HCT116 (cell line): ENCODE data around the gene FLRT1. TPM values are rescaled to one million over a fixed set of nuclear protein-coding genes. Genes with fewer than 3 reads are reported as not detected.

Experiments
- ATAC-seq: fragments of 200-7000 bp; cut with Tn5 transposase; 2 replicates; pipeline ENCODE4 v1.9.1; 2020; ENCODE audit warnings: mild to moderate bottlenecking, moderate library complexity
- BruUV-seq: library from RNA; stranded (reverse); fragments of 400-500 nt; replicated peaks from 2 replicates; lab custom pipeline; 2021; lab: Mats Ljungman, UMichigan
- CTCF ChIA-PET: fragments of 300-600 bp; sonication (Branson Sonifier 250); formaldehyde crosslinking; loops from one replicate; lab custom pipeline; 2021; ENCODE audit warnings: antibody characterized with exemption; lab: Charles Lee
- POLR2A ChIA-PET: fragments of 300-600, 350-600 bp; sonication (Branson Sonifier 250); formaldehyde crosslinking; loops from one replicate; lab custom pipeline; 2021; ENCODE audit warnings: antibody characterized with exemption; lab: Charles Lee
- RAD21 ChIA-PET, 2 experiments: fragments of 300-600 bp; sonication (Branson Sonifier 250); formaldehyde crosslinking; loops; one replicate each; lab custom pipeline; 2023; ENCODE audit warnings: low total read pairs in 2 of 2; ENCODE audit not compliant: uncharacterized antibody in 2 of 2, unreplicated experiment in 2 of 2, low non-redundant PET in 1 of 2; lab: Charles Lee
- DNase-seq: peaks from one replicate; pipeline ENCODE4 v3.0.0-alpha.2; 2010; ENCODE audit warnings: low read depth, low spot score
- H2AFZ ChIP-seq: fragments of 200-600 bp; shearing (Covaris generic), sonication (generic); 2 replicates; pipeline ENCODE4 v1.6.1; 2017; ENCODE audit warnings: low read depth, mixed run types, mixed read lengths, antibody characterized with exemption, low read length; ENCODE audit not compliant: poor library complexity, severe bottlenecking
- H3K27ac ChIP-seq: 2 replicates; pipeline ENCODE4 v1.5.1; 2012; ENCODE audit warnings: low read depth, low read length
- H3K27me3 ChIP-seq: fragments of 200-600 bp; sonication (generic); 2 replicates; pipeline ENCODE4 v1.6.1; 2016; ENCODE audit warnings: mixed run types, low read length, mixed read lengths; ENCODE audit not compliant: insufficient read depth
- H3K36me3 ChIP-seq, 2 experiments: fragments of 200-500 bp in 1 of 2; fragments of 200-600 bp in 1 of 2; sonication (Bioruptor generic) in 1 of 2; sonication (generic) in 1 of 2; 2 replicates each; pipeline versions ENCODE4 v1.5.1 to v1.6.1; 2014 to 2016; ENCODE audit warnings: low read length in 2 of 2, inconsistent platforms in 1 of 2, mixed read lengths in 1 of 2, mixed run types in 1 of 2; ENCODE audit not compliant: insufficient read depth in 2 of 2, control insufficient read depth in 1 of 2
- H3K4me1 ChIP-seq, 2 experiments: fragments of 200-600 bp in 1 of 2; sonication (generic) in 1 of 2; 2 replicates each; pipeline versions ENCODE4 v1.5.1 to v1.6.1; 2012 to 2017; ENCODE audit warnings: low read length in 2 of 2, inconsistent platforms in 1 of 2, mild to moderate bottlenecking in 1 of 2, mixed read lengths in 1 of 2, mixed run types in 1 of 2, moderate library complexity in 1 of 2; ENCODE audit not compliant: insufficient read depth in 2 of 2, control insufficient read depth in 1 of 2
- H3K4me2 ChIP-seq: fragments of 200-600 bp; sonication (generic); 2 replicates; pipeline ENCODE4 v1.6.1; 2017; ENCODE audit warnings: mixed run types, low read length, mixed read lengths
- H3K4me3 ChIP-seq, 2 experiments: fragments of 200-600 bp in 1 of 2; sonication (generic) in 1 of 2; replicated peaks in 1 of 2; 2 replicates each; pipeline ENCODE4 v1.5.1; 2011 to 2016; ENCODE audit warnings: low read length in 2 of 2, control low read depth in 1 of 2, low read depth in 1 of 2, mild to moderate bottlenecking in 1 of 2, mixed read lengths in 1 of 2, mixed run types in 1 of 2
- H3K79me2 ChIP-seq: fragments of 200-600 bp; sonication (generic); 2 replicates; pipeline ENCODE4 v1.6.1; 2017; ENCODE audit warnings: mild to moderate bottlenecking, mixed run types, low read length, moderate library complexity, mixed read lengths; ENCODE audit not compliant: insufficient read depth
- H3K9ac ChIP-seq: fragments of 200-600 bp; sonication (generic); 2 replicates; pipeline ENCODE4 v1.6.1; 2016; ENCODE audit warnings: low read length, mixed read lengths
- H3K9me2 ChIP-seq: fragments of 200-600 bp; sonication (generic), shearing (Covaris generic); 2 replicates; pipeline ENCODE4 v1.6.1; 2017; ENCODE audit warnings: mixed run types, mild to moderate bottlenecking, moderate library complexity; ENCODE audit not compliant: insufficient read depth
- H3K9me3 ChIP-seq, 2 experiments: fragments of 200-500 bp in 1 of 2; fragments of 200-600 bp in 1 of 2; sonication (Bioruptor generic) in 1 of 2; sonication (generic) in 1 of 2; 2 replicates each; pipeline ENCODE4 v1.6.1; 2014 to 2017; ENCODE audit warnings: low read length in 2 of 2, mixed read lengths in 2 of 2, inconsistent platforms in 1 of 2, low read depth in 1 of 2, mild to moderate bottlenecking in 1 of 2, mixed run types in 1 of 2, moderate library complexity in 1 of 2; ENCODE audit not compliant: control insufficient read depth in 1 of 2, insufficient read depth in 1 of 2
- H4K20me1 ChIP-seq: fragments of 200-600 bp; sonication (generic), shearing (Covaris generic); 2 replicates; pipeline ENCODE4 v1.6.1; 2017; ENCODE audit warnings: mixed run types, mild to moderate bottlenecking, moderate library complexity; ENCODE audit not compliant: insufficient read depth
- FOSL1 ChIP-seq: IDR thresholded peaks from 2 replicates; pipeline ENCODE4 v1.6.1; 2012; ENCODE audit warnings: low read depth
- RAD21 ChIP-seq: IDR thresholded peaks from 2 replicates; pipeline ENCODE4 v1.6.1; 2012; ENCODE audit warnings: low read depth, mild to moderate bottlenecking
- SP1 ChIP-seq: IDR thresholded peaks from 2 replicates; pipeline ENCODE4 v1.6.1; 2012; ENCODE audit warnings: low read depth
- TCF7L2 ChIP-seq: IDR thresholded peaks from 2 replicates; pipeline ENCODE4 v1.7.0; 2011; ENCODE audit warnings: borderline replicate concordance, inconsistent platforms; ENCODE audit not compliant: insufficient read depth, insufficient read length; ENCODE audit errors: extremely low read depth
- YY1 ChIP-seq: IDR thresholded peaks from 2 replicates; pipeline ENCODE4 v1.6.1; 2011; ENCODE audit warnings: low read length, low read depth, moderate library complexity, mild to moderate bottlenecking; ENCODE audit not compliant: insufficient replicate concordance; ENCODE audit errors: extremely low read depth
- ZBTB33 ChIP-seq: IDR thresholded peaks from 2 replicates; pipeline ENCODE4 v1.6.1; 2011; ENCODE audit warnings: mild to moderate bottlenecking, low read length, moderate library complexity; ENCODE audit not compliant: insufficient replicate concordance; ENCODE audit errors: extremely low read depth
- ZNF274 ChIP-seq: fragments of 200-500 bp; sonication (Bioruptor generic); IDR thresholded peaks from 2 replicates; pipeline ENCODE4 v1.6.1; 2014; ENCODE audit warnings: mild to moderate bottlenecking, low read depth, low read length, inconsistent platforms
- intact Hi-C: fragments of 100-400 bp; cut with micrococcal nuclease; formaldehyde crosslinking; loops from 2 replicates; pipeline ENCODE4 v1.10.0; 2022
- total RNA-seq: library from RNA; stranded (reverse); gene quantifications from one replicate; pipeline ENCODE4 v1.2.1, GENCODE V29; 2021; ENCODE audit not compliant: unreplicated experiment

FLRT1 gene
- total RNA-seq, 1 experiment from 2014 or later = 0.15 TPM

- H4K20me1 ChIP-seq = no peaks in the 10 kb centered on the region
- ATAC-seq (no peak), DNase-seq (no peak)
- no peaks in the 10 kb centered on the region for H3K27me3 ChIP-seq
- TF ChIP-seq TCF7L2 (no peak), FOSL1 (no peak), ZBTB33 (no peak), RAD21 (no peak), SP1 (no peak), YY1 (no peak)
- H3K9me2 ChIP-seq = no peaks in the 10 kb centered on the region
- no peaks in the 10 kb centered on the region for H3K79me2 ChIP-seq
- ChIA-PET POLR2A (no interaction called here), RAD21 (no interaction called here), CTCF (no interaction called here)
- H3K4me1 ChIP-seq = peaks cover 0 to 3% of the 10 kb centered on the region in 2 experiments; a peak in 1 of 4 replicates
- H3K9ac ChIP-seq = no peak overlapping the region
- BruUV-seq = no TSS peak
- no peaks in the 10 kb centered on the region for H3K36me3 ChIP-seq
- H3K9me3 ChIP-seq = no peaks in the 10 kb centered on the region
- H3K27ac ChIP-seq = no peak overlapping the region
- H3K4me2 ChIP-seq = no peak overlapping the region
- H3K4me3 ChIP-seq = no peak overlapping the region
- H2AFZ ChIP-seq = no peak overlapping the region
- intact Hi-C loops = no loop called here
Observed at GRCh38 chr11:64078284-64078683, 42.6 kb downstream of the FLRT1 start.

DNA sequence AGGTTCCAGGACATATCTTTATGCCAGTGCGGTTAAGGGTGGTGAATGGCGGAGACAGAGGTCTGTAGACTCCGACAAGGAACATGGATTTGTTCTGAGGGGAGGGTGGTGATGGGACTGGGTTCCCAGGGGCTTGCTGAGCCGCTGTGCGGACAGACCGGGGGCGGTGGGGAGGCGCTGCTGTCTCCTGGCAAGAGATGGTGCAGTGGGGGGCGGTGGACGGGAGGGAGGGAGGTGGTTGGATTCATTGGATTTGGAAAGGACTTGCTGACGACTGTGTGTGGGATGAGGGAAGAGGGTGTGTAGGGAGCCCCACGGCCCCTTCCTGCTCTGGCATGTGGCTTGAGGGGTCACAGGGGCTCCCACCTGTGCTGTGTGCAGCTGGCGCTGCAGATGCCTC lies 43.2 kb downstream of the FLRT1 start:
- H3K9me2 ChIP-seq = no peaks in the 10 kb centered on the region
- H3K4me2 ChIP-seq = no peak overlapping the region
- no peaks in the 10 kb centered on the region for H3K79me2 ChIP-seq
- H3K9me3 ChIP-seq = no peaks in the 10 kb centered on the region
- DNase-seq (no peak), ATAC-seq (no peak)
- H3K9ac ChIP-seq = no peak overlapping the region
- TF ChIP-seq YY1 (no peak), ZNF274 (no peak), FOSL1 (no peak)
- ChIA-PET RAD21 (no interaction called here), POLR2A (no interaction called here), CTCF (no interaction called here)
- intact Hi-C loops = no loop called here
- BruUV-seq = no TSS peak
- H3K36me3 ChIP-seq = no peaks in the 10 kb centered on the region
- H3K27me3 ChIP-seq = no peaks in the 10 kb centered on the region
- H3K27ac ChIP-seq = no peak overlapping the region
- H3K4me3 ChIP-seq = no peak overlapping the region
- H2AFZ ChIP-seq = no peak overlapping the region
- peaks cover 0 to 3% of the 10 kb centered on the region in 2 experiments; a peak in 1 of 4 replicates for H3K4me1 ChIP-seq
- no peaks in the 10 kb centered on the region for H4K20me1 ChIP-seq
